Colonic mucosa (tissue), 4 donors: ENCODE results near the gene CDC5L. TPM values are rescaled to one million over a fixed set of nuclear protein-coding genes. Genes with fewer than 3 reads are reported as not detected.

Experiments
- DNase-seq: peaks from one replicate; pipeline ENCODE4 v3.0.0-alpha.2; 2020
- H3K27ac ChIP-seq: fragments of 200-600 bp; one replicate; pipeline ENCODE4 v1.8.0; 2021
- H3K27me3 ChIP-seq: fragments of 200-600 bp; one replicate; pipeline ENCODE4 v1.8.0; 2021
- H3K36me3 ChIP-seq: fragments of 200-600 bp; one replicate; pipeline ENCODE4 v1.8.0; 2021
- H3K4me1 ChIP-seq: fragments of 200-600 bp; one replicate; pipeline ENCODE4 v1.8.0; 2021; ENCODE audit warnings: mild to moderate bottlenecking
- H3K4me3 ChIP-seq: fragments of 200-600 bp; one replicate; pipeline ENCODE4 v1.8.0; 2021
- H3K9ac ChIP-seq, 2 donors: one replicate each; pipeline ENCODE4 v1.7.0; 2013; ENCODE audit warnings: control low read depth in 2 of 2, low read depth in 2 of 2, low read length in 2 of 2
- H3K9me3 ChIP-seq: fragments of 200-600 bp; one replicate; pipeline ENCODE4 v1.8.0; 2021
- intact Hi-C: fragments of 100-400 bp; cut with DNase I; formaldehyde crosslinking; loops from one replicate; pipeline ENCODE4 v1.14.1; 2022
- total RNA-seq, 2 donors: library from RNA; stranded (reverse); fragmentation: NEBNext Ultra II Directional in 1 of 2; extraction: Animal tissue kit (Norgen Biotek cat#: 25700) in 1 of 2; gene quantifications; one replicate each; pipeline ENCODE4 v1.2.1, GENCODE V29; 2021
- TF ChIP-seq, protein P1 (sequence below): fragments of 200-600 bp; IDR thresholded peaks from one replicate; pipeline ENCODE4 v1.8.0; 2022; ENCODE audit warnings: antibody characterized with exemption, mild to moderate bottlenecking
- donor health status: healthy.
- donor health status: DM: no; HTN: no; CAD: no.
- donor health status: DM: no; HTN: no; CAD: no.

CDC5L gene
- total RNA-seq, 2 donors from 2014 or later = 20.6 to 20.8 TPM

DNA sequence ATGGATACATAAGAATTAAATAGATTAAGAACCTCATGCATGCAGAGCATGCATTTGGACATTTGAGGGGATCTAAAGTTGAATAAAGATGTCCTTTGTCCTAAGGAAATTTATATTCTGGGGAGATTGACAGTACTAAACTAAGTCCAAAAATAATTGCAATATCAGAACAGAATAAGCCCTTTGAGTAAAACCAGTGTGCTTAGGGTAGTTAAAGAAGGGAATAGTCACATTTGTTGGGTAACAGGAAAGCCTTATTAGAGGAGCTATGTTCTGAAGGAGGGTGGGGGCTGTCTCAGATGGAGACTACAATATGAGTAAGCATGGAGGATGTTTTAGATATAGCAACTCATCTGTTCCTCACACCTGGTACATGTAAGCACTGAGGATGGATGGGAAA lies 35.8 kb downstream of the CDC5L start:
- H3K36me3 ChIP-seq = peaks cover 14% of the 10 kb centered on the region
- no peaks in the 10 kb centered on the region for H3K9me3 ChIP-seq
- H3K9ac ChIP-seq = no peak overlapping the region
- no peak for DNase-seq
- no peaks in the 10 kb centered on the region for H3K4me1 ChIP-seq
- intact Hi-C loops = no loop called here
- H3K4me3 ChIP-seq = no peak overlapping the region
- TF ChIP-seq, protein P1, sequence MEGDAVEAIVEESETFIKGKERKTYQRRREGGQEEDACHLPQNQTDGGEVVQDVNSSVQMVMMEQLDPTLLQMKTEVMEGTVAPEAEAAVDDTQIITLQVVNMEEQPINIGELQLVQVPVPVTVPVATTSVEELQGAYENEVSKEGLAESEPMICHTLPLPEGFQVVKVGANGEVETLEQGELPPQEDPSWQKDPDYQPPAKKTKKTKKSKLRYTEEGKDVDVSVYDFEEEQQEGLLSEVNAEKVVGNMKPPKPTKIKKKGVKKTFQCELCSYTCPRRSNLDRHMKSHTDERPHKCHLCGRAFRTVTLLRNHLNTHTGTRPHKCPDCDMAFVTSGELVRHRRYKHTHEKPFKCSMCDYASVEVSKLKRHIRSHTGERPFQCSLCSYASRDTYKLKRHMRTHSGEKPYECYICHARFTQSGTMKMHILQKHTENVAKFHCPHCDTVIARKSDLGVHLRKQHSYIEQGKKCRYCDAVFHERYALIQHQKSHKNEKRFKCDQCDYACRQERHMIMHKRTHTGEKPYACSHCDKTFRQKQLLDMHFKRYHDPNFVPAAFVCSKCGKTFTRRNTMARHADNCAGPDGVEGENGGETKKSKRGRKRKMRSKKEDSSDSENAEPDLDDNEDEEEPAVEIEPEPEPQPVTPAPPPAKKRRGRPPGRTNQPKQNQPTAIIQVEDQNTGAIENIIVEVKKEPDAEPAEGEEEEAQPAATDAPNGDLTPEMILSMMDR = no peak
- no peak overlapping the region for H3K27ac ChIP-seq
- no peaks in the 10 kb centered on the region for H3K27me3 ChIP-seq

DNA sequence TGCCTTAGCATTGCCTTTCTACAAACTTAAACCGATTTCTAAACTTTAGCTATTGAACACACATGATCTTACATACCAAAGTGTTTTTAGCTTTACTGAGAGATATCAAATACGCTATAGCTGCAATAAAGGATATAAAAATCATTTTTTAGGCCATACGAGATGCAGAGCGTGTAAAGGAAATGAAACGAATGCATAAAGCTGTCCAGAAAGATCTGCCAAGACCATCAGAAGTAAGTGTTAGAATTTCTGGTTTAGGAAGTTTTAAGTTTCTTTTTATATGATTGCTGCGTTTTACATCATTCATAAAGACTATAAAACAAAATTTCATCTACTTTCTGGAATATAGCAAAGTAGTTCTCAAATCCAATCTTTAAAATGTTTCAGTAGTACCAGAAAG lies 38.4 kb downstream of the CDC5L start:
- intact Hi-C loops = no loop called here
- H3K4me1 ChIP-seq = no peaks in the 10 kb centered on the region
- no peak overlapping the region for H3K27ac ChIP-seq
- no peak overlapping the region for H3K4me3 ChIP-seq
- DNase-seq = no peak
- no peak overlapping the region for H3K9ac ChIP-seq
- H3K27me3 ChIP-seq = no peaks in the 10 kb centered on the region
- TF ChIP-seq, protein P1 = no peak
- H3K9me3 ChIP-seq = no peaks in the 10 kb centered on the region
- peaks cover 2% of the 10 kb centered on the region for H3K36me3 ChIP-seq

- Histone ChIP-seq H3K9ac (no peak overlapping the region), H3K4me3 (no peak overlapping the region), H3K4me1 (peaks cover 3% of the 10 kb centered on the region), H3K27ac (no peak overlapping the region), H3K27me3 (no peaks in the 10 kb centered on the region), H3K36me3 (no peaks in the 10 kb centered on the region), H3K9me3 (no peaks in the 10 kb centered on the region)
- no peak for DNase-seq
- TF ChIP-seq, protein P1 = no peak
- intact Hi-C loops = no loop called here
These were observed 41.2 kb downstream of the CDC5L start for GRCh38 chr6:44428682-44429081.

- intact Hi-C loops = no loop called here
- H3K27ac ChIP-seq = no peak overlapping the region
- no peaks in the 10 kb centered on the region for H3K9me3 ChIP-seq
- H3K36me3 ChIP-seq = no peaks in the 10 kb centered on the region
- no peaks in the 10 kb centered on the region for H3K27me3 ChIP-seq
- TF ChIP-seq, protein P1 = no peak
- H3K4me1 ChIP-seq = peaks cover 3% of the 10 kb centered on the region
- no peak overlapping the region for H3K9ac ChIP-seq
- DNase-seq = no peak
- H3K4me3 ChIP-seq = no peak overlapping the region
These were observed 42.8 kb downstream of the CDC5L start for GRCh38 chr6:44430326-44430725.

GRCh38 chr6:44431118-44431725 lies 43.7 kb downstream of the CDC5L start:
- peak; percentile 71 for DNase-seq
- Histone ChIP-seq H3K27me3 (no peaks in the 10 kb centered on the region), H3K9me3 (no peaks in the 10 kb centered on the region), H3K36me3 (no peaks in the 10 kb centered on the region), H3K27ac (peak overlapping the region; percentile 32), H3K4me3 (no peak overlapping the region), H3K4me1 (peaks cover 3% of the 10 kb centered on the region), H3K9ac (no peak overlapping the region)
- intact Hi-C loops = no loop called here
- TF ChIP-seq, protein P1 = peak; percentile 74
